LoVo (cell line): ENCODE data around the gene PRKCE.

Experiments used
- DNase-seq: peaks from one replicate; pipeline ENCODE4 v3.0.0-alpha.2; 2016; ENCODE audit warnings: low spot score

Gene PRKCE

DNA sequence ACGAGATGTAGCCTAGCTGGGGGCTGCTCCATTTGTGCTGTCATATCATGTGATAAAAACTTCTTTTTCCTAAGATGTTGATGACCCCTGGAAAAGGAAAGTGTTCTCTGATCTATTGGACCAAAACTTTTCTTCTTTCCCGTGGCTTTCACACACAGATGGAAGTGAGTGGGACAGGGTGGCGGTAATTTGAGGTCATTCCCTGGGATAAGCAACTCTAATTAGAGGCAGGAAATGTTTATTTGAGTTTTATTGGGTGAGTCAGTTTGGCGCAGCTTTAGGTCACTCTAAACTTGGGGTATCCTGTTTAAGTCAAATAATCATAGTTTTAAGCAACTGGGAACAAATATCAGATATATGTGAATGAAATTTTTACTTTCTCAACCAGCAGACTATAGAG is 424.8 kb downstream of the PRKCE start:
- DNase-seq: no peak

DNA sequence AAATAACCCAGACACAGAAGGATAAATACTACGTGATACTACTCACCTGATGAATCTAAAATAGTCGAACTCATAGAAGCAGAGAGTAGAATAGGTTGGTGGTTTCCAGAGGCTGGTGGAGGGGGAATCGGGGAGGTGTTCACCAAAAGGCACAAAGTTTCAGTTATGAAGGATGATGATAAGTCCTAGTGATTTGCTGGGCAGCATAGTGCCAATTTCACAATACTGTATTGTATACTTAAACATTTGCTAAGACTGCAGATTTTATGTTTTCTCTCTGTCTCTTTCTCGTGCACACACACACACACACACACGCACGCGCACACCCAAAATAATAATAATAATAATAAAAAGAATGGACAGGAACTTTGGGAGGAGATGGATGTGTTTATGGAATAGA is 425.4 kb downstream of the PRKCE start:
- DNase-seq: no peak

DNA sequence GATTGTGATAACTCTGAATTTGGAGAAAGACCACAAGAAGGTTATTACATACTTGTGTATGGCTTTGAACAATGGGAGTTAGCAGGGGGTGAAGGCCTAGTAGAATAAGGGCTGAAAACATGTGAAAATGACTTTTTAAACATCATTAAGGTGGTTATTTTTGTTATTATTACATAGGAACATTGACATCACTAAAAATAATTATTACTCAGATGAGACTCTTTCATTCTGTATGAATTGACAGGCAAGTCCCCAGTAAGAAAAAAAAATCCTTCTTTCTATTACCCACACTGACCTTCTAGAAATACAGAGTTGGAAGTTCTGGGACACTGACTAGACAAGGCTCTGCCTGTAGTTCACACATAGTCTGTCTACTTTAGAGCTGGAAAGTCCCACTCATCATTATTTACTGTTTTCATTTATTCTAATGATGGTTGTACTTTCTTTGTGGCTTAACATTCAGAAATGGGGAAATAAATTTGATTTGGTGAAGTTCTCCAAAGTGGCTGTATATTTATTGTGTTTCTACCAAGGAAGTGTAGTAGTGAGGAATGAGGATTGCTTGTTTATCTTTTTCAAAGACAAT is 426.1 kb downstream of the PRKCE start:
- DNase-seq: no peak

DNA sequence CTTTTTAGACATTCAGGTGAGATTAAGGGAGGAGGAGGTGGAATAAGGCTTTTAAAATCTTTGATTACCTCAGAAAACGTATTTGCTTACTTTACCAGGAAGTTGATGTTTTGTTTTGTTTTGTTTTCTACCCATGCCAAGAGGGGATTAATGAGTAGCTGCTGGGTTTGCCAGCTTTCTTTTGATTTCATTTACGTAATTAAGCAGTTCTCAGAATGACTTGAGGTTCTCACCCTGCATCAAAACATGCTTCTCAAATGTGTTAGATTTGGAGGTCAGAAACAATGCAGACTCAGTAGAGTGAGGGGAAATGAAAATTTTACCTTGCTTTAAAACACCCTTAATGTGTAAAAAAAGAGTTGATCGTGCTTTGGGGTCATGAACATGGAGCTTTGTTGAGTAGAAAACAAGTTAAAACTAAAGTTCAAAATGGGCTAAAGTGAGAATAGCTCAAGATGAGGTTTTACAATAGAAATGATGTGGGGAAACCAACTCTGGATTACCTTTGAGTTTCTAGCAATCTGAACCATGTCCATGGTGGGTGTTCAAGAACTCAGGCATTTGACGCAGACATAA is 428.6 kb downstream of the PRKCE start:
- DNase-seq: no peak

DNA sequence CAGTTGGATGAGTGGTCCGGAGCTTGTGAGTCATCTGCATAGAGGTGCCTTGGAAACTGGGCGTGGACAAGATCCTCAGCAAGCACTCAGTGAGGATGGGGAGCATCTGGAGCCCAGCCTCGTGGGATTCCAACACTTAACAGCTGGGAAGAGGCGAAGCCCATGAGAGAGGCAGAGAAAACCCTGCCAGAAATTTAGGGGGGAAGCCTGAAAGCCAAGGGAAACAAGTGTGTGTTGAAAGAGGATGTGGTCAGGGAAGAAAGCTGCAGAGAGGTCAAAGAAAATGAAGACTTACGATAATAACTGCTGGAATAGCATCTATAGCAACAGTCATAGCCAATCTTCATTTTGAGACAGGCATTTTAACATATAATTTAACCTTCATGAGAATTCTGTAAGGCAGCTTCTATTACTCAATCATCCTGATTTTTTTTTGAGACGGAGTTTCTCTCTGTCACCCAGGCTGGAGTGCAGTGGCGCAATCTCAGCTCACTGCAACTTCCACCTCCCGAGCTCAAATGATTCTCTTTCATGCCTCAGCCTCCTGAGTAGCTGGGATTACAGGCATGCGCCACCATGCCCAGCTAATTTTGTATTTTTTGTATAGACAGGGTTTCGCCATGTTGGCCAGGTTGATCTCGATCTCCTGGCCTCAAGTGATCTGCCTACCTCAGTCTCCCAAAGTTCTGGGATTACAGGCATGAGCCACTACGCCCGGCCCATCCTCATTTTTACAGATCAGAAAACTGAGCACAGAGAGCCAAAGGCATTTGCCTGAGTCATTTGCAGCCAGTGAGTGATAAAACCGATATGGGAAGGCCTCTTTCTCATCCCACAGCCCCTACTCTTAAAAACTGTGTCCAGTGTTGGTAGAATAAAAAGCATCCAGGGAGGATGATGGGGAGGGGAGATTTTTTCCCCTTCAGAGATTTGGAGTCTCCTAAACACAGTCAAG is 431.3 kb downstream of the PRKCE start:
- DNase-seq: no peak

DNA sequence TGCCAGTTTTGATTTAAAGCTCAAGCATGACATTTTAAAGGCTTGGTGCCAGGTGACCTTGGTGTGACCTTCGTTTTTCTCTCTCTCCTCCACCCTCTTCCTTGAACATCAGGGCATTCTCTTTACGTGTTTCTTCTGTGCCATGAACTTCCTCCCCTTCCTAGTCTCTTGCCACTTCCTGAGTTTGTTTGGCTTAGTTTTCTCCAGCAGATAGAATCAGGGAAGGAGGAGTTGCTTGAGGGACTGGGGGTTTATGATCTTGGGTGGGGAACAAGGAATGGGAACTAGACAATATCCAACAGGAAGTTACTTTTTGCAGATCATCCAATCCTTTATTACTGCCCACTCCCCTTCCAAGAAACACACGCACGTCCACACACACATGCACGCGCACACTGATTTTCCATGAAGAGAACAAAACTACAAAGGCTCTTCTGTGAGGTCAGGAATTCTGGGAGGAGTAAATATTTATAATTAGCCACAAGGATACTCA is 435.1 kb downstream of the PRKCE start:
- DNase-seq: no peak

DNA sequence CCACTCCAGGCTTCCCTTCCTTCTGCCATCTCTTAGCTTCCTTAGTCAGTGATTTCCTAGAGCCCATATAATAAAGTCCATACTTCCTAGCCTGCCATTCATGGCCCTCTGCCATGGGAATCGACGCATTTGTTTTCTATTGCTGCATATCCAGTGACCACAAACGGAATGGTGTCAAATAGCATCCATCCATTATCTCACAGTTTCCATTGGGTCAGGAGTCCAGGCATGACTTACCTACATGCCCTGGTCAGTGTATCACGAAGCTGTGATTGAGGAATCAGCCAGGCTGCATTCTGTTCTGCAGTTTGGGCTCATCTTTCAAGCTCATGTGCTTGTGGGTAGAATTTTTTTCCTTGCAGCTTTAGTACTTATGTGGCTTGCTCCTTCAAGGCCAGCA is 436.0 kb downstream of the PRKCE start:
- DNase-seq: no peak

DNA sequence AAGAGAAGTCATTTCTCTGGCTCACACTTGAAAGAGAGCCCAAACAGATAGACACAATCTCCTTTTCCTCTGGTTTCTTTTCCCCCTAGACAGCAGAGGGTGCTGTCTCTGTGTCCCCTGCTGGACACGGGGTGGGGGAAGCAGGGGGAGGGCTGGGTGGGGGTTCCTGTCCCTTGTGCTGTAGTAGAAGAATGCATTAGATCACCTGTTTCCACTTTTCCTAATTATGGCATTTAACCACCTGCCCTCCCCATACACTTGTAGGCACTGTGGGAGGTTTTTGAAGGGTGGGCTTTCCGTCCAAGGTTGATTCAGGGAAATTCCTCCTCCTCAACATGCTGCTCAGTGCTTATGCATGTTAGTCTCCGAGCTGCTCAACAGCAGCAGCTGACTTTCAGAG is 439.5 kb downstream of the PRKCE start:
- DNase-seq: no peak

DNA sequence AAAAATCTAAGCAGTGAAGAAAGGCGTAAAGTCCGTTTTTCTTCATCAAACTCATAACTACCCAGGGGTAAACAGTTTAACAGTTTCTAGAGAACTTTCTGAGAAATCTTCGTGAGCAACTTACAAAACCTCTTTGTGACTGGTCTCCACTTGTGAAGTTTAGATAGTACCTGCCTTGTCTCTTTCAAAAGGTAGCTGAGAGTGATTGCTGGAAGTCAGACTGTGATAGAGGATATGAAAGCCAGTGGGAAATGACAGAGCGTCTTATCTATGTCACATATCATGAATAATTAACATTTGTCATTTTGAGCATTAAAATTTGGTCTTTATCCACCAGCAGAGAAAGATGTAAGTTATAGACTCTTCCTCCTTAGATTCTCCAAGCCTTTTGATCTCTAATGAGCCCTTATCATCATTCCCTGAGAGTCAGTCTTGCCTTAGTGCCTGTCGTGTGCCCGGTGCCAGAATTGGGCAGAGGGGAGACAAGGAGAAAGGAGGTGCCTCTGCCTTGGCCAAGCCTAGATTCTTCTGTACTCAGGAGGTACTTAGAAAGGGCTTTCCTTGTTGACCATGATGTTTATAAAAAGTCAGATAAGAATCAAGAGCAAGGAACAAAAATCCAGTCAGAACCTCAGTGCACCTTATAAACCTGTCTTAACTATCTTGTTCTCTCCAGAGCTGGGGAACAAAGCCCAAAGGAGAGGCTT is 440.6 kb downstream of the PRKCE start:
- no peak for DNase-seq

DNA sequence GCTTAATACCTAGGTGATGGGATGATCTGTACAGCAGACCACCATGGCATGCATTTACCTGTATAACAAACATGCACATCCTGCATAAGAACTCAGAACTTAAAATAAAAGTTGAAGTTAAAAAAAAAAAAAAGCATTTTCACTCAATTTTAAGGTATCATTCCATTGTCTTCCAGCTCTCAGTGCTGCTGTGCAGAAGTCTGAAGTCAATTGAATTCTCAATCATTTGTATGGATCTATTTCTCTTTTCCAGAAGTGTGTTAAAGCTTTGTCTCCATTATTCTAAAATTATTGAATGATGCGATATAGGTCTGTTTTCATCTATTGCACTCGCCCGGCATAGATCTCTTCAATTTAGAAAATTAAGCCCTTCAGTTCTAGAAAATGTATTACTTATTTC is 443.2 kb downstream of the PRKCE start:
- no peak for DNase-seq

DNA sequence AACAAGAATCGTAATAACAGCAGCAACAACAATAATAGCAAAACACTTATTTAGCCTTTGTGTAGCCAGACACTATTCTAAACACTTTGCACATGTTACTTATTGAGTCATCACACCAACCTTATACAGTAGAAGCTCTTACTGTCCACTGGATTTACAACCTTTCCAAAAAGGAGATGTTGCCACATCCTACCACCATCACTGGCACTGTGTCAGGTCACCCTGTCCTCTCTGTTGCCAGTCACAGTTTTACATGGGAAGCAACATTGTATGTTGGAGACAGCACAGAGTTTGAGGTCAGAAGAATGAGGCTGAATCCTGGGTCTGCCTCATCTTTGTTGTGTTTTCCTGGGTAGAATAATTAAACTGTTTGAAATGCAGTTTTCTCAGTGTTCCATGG is 444.4 kb downstream of the PRKCE start:
- DNase-seq: no peak

DNA sequence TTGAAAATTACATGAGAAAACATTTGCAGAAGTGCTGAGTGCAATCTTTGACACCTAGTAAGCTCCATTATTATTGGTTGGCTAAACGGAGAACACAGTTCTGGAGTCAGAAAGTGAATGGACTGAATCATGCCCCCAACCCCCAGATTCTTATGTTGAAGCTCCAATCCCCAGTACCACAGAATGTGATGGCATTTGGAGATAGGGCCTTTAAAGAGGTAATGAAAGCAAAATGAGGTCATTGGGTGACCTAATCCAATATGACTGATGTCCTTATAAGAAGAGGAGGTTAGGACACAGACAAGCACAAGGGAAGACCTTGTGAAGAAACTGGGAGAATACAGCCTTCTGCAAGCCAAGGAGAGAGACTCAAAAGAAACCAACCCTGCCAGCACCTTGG is 444.8 kb downstream of the PRKCE start:
- no peak for DNase-seq

DNA sequence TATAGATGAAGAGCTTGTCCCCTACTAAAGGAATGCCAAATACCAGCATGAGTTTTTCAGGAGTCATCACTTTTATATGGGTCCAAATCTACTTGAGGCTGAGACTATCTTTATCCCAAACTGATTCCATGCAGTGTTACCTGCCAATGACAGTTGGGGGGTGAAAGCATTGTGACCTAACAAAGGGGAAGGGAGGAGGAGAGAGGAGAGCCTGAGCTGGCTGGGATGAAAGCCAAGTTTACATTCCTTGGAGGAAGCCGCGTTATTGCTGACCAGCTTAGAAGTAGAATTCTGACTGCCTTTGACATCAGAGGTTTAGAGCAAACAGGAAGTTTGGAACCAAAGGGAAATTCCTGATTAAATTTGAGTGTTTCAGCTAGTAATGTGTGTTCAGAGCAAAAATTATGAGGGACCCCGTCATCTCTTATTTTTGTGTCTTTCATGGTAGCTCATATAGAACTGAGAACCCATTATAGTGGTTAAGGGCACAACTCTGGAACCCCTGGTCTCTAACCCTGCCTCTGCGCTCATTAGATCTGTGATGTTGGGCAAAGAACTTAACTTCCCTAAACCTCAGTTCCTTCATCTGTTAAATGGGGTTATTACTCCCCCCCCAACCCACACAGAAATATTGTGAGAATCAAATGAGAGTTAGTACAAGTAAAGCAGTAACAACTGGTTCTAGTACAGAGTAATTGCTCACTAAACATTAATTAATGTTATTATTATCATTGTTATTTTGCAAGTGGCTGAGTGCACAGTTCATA is 446.4 kb downstream of the PRKCE start:
- peak; percentile 69 for DNase-seq

DNA sequence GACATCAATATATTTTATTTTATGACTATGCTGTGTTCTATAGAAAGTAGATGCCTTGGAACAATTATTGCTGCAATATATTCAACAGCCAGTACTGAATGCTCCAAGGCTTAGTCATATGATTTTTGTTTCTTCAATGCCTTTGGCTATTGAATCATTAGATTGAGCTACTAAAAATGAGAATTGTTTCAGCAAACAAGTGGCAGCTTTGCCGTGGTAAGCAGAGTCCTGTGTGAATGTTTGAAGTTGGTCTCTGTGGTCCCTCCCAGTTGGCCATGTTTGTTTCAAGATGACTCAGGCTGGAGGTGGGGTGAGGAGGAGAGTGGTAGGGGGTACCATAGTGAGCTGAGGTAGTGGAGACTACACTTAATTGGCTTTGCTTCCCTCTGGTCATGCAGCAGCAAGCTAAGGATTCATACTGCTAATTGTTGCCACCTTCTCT is 447.2 kb downstream of the PRKCE start:
- no peak for DNase-seq

DNA sequence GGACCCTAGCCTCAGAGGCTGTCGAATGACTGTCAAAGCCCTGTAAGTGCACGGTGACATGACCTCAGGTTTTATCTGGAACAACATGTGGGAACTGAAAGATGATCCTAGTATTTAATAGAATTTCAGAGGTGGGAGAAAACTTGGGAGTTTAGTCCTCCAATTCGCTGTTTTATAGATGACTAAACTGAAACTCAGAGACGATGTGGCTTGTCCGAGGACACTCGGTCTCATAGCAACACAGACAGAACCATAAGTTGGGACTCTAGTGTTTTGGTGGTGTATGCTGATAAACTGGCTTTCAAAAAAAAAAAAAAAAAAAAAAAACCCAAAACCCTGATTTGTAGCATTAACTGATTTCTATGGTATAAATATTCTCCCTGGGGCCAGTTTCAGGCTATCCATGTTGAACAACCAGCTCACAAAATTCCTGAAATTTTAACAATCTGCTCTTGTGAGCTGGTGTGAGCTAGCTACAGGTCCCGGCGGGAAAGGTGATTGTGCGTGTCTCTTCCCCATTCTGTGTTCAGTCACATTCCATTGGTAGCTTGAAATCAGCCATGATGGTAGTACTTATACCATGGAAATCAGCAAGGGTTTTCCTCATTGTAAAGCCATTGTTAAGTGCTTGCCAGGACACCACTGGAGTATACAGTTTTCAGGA is 450.2 kb downstream of the PRKCE start:
- DNase-seq: no peak

DNA sequence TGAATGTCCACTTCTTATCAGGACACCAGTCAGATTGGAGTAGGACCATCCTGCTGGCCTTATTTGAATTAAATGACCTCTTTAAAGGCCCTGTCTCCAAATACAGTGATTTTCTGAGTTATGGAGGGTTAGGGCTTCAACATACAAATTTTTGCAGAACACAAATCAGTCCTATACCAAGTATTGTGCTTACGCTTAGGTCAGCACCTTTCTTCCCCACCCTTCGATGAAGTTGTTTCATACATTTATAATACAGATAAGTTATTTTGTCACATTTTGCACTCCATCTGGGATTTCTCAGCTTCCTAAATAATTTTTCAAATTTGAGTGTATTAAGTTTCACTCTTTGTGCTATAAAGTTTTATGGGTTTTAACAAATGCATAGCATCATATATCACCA is 455.2 kb downstream of the PRKCE start:
- no peak for DNase-seq

DNA sequence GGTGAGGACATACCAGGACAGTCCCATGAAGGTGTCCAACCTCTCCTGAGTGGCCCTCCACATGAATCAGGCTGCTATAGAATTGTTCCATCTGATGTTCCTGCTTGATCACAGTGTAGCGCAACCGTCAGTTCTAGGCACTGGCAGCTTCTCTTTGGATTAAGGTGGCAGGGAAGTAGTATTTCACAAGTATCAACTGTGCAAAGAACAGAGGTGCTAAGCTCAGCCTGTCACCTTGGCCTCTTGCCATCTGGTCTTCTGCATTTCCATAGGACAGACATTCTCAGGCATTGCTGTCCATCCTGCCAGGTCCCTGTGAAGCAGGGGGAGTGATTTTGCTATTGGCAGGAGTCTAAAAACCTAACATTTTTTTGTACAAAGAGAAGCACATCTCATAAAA is 463.5 kb downstream of the PRKCE start:
- DNase-seq: no peak

DNA sequence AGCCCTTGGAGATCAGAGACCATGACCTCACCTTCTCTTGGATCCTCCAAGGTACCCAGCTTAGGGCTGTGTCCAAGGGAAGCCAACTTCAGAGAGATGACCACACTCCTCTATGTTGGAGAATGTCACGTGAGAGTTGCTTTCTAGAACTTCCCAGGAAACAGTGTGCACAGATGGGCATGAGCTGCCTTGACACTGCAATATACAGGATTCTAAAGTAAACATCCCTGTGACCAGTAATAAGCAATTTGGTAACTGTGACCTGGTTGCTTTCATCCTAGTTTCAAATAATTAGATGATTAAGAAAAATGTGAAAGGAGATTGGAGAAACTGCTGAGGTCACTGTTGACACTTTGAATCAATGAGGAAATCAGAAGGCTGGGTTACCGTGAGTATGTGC is 464.7 kb downstream of the PRKCE start:
- DNase-seq: no peak

DNA sequence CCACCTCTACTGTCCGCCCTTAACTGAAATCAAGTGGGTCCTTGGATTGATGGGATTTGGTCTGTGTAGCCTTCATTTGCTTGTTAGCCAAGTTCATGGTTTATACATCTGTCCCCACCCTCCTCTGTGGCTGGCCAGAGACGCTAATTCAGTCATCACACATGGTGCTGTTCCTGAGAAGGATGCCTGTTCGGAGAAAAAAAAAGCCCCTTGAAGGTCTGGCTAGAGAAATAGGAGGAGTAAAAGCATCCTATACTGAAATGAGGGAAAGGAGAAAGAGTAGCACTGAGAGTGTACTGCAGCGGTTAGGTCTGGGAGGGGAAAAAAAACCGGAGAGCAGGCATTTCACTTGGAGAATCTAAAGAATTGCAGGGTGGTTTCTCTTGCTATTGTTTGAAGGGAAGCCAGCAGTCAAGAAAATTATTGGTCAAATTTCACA is 465.1 kb downstream of the PRKCE start:
- no peak for DNase-seq

DNA sequence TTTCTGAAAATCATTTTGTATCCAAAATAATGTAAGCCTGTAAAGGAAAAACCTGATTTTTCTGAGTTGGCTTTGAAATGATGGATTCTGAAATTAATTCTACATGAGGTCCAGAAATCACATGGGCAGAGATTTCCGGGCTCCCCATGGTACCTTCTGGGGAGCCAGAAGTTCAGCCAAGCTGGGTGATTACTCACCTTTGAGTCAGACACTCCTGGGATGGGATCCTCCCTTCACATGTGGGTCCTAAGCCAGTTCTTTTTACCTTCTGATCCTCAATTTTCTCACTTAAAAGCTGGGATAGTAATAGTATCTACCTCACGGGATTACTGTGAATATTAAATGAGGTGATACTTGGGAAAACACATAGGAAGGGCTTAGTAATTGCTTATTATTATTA is 465.9 kb downstream of the PRKCE start:
- DNase-seq: peak; percentile 56

DNA sequence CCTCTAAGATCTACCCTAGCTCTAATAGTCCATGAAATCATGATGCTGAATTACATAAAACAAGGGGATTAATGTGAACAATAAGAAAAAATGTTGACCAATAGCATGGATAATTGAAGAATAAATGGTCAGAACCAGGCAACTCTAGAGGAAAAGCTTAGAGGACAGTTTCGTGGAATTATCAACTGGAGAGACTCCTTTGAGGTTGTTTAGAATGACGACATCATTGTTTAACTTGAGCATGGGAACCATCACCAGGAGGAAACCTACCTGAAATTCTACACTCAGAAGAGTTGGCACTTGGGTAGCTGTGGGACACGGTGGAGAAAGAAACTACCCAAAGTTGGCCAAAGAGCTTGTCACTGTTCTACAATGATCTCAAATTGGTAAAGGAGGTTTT is 466.5 kb downstream of the PRKCE start:
- no peak for DNase-seq
